NCI-H1930 (cell line): ENCODE results near the gene POLR3H.
"Not testable (repeated sequence)": the region's sequence is repeated elsewhere in the genome, so short reads cannot be mapped to it uniquely, and the experiment has no call there.

ENCODE experiments used
- DNase-seq, 2 experiments: peaks; one replicate each; lab custom pipeline; 2025; lab: John Stamatoyannopoulos, UW

The POLR3H gene

DNA sequence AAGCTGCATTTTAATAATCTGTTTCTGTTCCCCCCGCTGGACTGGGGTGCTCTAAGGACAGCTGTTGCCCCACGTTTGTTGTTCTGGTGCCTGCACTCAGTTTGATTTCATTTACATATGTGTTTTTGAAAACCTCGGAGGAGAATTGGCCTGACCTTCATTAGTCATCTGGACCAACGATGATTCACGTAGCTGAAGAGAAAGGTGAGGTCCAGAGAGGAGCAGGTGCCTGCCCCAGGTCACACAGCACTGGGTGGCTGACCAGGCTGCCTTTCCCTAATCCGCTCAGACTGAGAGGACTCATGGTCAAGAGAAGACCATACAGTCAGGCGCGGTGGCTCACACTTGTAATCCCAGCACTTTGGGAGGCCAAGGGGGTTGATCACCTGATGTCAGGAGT lies 20.3 kb upstream of the POLR3H start:
- DNase-seq: no peak

DNA sequence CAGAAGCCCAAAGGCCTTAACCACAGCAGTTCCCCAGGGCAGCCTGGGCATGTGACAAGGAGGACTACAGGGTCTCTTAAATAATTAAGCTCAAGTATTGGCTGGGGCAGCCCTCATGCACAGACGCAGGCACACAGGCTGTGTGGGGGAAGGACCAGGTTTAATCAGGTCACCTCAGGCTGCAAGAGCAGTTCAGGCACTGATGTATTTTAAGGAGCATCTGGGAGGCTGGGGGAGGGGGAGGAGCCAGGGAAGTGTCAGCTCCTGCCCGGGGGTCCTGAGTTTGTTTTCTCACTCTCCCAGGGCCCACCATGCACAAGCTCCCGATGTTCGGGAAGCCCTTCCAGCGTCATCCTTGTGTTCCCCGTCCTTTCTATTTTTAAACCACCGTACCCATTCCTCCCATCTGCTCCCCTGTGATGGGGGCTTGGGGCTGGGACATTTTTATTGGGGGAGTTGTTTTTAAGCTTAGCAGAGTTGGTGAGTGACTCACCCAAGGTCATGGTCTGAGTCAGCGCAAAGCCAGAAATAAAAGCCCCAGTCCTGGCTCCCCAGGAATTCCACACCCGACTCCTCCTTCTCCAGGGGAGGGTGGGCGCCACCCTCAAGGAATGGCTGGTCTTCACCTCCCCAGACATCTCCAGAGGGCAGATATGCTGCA lies 18.9 kb upstream of the POLR3H start:
- no peak for DNase-seq

DNA sequence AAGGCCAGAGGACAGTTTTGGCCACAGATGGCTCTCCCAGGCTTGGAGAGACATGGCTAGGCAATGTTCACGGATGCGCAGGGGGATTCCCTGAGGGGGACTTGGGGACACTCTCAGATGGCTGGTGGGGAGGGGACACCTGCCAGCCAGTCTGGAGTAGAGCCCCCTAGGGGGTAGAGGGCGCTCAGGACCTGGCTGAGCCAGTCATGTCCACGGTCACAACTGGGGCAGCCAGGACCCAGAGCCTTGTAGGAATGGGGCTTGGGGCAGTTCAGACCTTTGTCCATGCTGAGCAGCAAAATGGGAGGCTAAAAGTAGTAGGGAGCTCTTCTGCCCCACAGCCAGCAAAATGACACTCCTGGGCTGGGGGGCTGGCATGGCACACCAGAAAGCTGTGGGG lies 18.2 kb upstream of the POLR3H start:
- no peak for DNase-seq

DNA sequence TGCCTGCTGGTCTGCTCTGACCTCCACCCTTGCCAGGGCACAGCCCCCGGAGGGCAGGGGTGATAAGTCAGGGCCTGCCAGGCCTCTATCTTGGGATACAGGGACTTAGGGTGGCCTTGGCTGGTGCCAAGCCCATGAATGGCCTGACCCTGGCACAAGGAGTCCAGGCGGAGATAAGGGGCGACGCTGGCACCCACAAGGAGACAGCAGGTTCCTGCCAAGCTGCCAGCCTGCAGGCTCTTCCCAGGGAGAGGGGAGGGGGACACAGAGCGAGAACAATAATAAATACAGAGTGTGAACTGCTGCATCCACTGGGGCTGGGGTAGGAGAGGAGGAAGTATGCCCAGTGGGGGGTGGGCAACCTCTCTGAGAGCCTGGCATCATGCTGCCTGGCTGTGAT lies 17.5 kb upstream of the POLR3H start:
- DNase-seq: no peak

DNA sequence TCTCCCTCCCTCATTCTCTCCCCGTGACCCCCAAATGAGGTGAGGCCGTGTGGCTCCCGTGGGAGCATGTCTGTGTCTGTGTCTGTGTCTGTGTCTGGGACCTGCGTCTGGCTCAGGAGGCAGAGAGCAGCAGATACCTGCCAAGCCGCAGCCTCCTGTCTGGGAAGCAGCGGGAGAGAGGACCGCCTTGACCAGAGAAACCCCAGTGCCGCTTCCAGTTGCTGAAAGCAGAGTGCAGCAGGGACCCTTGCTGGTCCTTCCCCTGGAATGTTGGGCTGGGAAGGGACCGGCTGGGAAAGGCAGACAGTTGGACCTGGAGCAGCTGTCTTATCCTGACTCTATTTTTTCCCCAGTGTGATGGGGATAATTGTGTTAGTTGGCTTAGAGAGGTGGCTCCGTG lies 17.1 kb upstream of the POLR3H start:
- DNase-seq: no peak

DNA sequence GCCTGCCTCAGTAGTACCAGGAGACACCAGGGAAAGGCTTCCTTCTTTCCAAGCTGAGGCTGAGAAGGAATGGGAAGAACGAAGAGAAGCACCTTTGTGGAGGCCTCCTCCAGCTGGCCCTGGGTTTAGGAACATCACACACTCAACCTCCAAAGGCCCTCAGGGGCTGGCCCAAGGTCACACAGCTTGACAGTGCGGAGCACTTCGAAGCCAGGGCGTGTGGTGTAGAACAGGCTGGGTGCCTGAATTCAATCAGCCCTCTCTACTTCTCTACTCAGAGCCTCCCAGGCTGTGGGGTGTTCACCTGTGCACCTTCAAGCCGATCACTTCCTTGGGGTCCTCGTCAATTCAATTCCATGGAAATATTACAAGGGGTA lies 15.8 kb upstream of the POLR3H start:
- DNase-seq: no peak

DNA sequence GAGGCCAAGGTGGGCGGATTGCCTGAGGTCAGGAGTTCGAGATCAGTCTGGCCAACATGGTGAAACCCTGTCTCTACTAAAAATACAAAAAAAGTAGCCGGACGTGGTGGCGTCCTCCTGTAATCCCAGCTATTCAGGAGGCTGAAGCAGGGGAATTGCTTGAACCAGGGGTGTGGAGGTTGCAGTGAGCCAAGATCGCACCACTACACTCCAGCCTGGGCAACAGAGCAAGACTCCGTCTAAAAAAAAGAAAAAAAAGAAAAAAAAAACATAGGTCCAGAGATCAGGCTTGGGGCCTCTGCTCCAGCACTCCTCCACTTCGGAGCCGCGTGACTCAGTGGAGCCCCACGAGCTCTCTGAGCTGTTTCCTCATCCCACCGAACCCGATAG lies 14.0 kb upstream of the POLR3H start:
- DNase-seq: not testable (repeated sequence)

DNA sequence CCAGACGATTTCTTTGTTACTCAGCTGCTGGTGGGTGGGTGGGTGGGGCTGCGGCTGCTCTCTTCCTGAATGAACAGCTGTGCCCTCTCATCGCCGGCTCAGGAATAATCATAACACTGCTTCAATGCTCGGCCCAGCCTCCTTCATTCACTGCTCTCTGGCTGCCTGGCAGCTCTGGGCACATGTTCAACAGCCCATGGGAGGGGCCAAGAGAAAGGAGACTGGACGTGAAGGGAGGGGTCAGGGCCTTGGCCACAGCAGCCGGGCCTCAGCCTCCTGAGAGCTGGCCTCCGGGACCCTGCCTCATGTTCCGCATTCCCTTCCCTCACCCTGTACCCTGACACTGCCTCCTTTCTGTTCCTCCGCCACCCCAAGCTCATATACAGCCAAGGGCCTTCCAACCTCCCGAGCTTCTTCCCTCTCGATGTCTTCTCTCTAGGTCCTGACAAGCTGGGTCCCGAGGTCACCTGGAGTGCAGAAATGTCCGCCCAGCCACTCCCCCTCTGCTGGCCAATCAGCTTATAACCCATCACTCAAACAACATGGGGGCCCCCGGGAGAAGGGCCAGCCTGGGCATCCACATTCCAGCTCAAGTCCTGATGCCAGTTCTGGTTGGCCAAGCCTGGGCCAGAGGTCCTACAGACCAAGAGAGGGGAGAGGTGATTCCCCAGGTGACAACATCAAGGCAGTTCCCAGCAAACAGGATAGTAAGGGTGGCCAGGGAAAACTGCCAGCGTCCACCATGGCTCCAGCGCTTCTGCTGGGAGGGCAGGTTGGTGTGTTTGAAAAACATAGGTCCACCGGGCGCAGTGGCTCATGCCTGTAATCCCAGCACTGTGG lies 13.4 kb upstream of the POLR3H start:
- no peak for DNase-seq

DNA sequence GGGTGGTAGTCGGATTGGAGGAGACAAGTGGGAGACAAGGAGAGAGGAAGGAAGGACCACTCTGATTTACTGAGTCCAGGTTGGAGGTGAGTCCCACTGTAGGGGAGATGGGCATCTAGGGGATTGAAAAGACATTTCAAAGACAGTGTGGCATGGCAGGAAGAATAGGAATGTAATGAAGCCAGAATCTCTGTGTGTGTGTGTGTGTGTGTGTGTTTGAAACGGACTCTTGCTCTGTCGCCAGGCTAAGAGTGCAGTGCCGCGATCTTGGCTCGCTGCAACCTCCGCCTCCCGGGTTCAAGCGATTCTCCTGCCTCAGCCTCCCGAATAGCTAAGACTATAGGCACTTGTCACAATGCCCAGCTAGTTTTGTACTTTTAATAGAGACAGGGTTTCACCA lies 12.3 kb upstream of the POLR3H start:
- no peak for DNase-seq

DNA sequence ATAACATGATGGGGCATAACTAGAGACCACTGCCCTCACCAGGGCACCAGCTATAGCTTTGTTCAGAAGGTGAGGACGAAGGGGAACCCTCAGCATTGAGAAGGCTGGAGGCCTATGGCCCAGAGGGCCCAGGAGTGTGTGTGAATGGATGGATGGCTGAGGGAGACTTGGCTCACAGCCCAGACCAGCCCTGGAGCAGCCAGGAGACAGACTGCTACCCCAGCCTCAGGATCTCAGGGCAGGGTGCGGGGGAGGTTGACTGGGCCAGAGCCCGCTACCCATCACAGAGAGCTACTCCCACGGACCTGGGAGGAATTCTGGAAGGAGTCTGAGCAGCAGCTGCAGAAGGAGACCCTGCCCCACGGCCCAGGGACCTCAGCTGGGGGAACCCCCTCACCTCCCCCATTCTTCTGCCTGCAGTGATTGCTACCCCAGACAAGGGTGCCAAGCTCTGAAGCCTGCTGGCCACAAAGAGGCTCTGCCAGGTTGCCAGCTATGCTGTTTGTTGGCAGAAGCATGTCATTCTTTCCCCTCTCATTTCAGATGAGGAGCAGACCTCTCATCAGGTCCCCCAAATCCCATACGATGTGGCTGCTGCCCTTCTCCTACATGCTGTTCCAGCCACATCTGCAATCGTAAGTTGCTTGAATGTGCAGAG lies 11.2 kb upstream of the POLR3H start:
- DNase-seq: no peak

DNA sequence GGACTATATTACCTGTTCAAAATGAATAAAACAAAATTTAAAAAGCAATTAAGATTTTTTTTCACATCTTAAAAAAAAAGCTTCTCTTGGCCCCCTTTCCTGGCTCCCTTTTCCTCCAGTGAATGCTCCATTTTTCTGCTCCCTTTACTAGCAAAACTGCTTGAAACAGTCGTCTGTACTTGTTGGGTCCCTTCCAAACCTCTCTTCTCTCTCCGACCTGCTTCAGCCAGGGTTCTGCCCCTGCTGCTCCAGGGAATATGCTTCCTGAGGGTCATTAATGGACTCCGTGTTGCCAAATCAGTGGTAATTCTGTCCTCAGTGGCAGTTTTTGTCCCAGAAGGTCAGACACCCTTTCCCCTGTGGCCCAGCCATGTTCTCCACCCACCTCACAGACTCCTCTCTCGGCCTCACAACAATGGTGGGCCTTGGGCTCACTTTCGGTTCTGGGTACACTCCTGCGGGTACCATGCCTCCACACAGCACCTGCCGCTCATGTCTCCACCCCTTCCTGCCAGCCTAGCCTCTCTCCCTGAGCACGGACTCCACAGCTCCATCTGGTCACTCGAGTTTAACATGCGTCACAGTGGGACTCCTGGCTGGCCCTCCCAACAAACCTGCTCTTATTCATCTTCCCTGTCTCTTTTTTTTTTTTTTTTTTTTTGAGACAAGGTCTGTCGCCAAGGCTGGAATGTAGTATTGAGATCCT lies 7.8 kb upstream of the POLR3H start:
- DNase-seq: no peak

DNA sequence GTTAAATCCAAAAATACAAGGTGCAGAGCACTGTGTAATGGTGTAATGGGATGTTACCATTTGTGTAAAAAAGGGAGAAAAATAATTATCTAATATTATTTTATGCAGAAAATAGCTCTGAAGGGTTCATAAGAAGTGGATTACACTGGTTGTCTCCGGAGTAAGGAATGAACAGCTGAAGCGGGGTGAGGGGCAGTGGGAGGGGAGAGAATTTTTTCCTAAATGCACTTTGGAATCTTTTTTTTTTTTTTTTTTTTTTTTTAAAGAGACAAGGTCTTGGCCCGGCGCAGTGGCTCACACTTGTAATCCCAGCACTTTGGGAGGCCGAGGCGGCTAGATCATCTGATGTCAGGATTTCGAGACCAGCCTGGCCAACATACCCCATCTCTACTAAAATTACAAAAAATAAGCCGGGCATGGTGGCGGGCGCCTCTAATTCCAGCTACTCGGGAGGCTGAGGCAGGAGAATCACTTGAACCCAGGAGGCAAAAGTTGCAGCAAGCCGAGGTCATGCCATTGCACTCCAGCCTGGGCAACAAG lies 6.8 kb upstream of the POLR3H start:
- DNase-seq: no peak

DNA sequence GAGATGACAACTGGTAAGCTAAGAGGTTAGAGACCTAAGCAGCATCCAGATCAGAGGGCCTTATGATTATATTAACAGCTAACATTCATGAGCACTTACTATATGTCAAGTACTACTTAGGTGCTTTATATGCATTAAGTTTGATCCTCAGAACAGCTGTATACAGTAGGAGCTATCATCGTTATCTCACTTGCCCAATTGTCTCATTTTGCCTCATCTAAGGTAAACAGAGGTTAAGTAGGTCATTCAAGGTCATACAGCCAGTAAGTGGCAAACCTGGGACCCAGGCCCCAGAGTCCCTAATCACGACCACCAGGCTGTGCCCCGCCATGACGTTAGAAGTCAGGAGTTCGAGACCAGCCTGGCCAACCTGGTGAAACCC lies 4.6 kb upstream of the POLR3H start:
- DNase-seq: no peak

DNA sequence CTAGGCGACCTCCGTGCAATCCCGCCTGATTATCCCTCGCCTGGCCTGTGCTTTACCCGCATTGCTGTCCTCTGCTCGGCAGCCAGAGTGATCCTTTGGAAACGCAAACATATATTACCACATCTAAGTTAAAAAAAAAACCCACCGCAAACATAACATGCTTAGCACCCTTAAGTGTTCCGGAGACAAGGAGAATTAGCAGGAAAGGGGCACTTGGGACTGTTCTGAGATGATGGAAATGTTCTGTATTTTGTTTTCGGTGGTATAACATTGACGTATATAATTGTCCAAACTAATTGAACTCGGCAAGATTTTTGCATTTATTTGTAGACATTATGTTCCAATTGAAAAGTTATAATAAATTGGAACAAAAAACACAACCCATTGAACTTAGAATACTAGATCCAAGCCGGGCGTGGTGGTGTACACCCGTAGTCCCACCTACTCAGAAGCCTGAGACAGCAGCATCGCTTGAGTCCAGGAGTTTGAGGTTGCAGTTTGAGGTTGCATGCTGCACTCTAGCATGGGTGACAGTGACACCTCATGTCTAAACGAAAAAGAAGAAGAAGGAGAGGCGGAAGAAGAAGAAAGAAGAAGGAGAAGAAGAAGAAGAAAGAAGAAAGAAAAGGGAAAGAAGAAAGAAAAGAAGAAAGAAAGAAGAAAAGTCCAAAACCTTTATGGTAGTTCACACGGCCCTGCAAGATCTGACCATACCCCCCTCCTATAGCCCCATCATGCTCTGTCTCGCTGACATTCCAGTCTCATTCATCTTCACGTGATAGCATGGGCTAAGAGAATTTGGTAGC lies 604 bp upstream of the POLR3H start:
- no peak for DNase-seq

DNA sequence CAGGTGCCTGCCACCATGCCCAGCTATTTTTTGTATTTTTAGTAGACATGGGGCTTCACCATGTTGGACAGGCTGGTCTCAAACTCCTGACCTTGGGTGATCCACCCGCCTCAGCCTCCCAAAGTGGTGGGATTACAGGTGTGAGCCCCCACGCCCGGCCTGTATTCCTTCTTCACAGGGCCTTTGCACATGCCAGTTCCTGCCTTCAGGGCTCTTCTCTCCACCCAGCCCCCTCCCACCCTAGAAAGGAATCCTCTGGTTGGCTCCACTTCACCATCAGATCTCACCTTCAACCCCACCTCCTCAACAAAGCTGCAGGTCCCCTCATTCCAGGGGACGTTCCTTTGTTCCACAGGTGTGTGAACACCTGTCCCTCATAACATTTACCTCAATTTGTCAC lies 2.0 kb downstream of the POLR3H start:
- no peak for DNase-seq

DNA sequence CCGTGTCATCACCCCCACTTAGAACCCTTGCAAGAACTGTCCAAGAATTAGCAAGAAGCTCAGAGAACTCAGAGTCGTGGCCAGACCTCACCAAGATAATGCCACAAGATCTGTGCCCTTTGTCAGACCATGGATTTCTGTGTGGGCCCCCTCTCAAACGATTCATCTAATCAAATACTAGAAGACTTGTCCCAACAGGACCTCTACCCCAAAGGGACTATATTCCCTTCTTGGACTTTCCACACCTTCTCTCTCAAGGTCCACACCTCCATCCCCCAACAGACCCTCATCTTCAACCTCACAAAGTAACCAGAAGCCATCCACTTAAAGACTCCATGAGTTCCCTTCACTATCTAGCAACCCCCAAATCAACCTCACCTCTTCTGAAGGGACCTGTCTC lies 2.8 kb downstream of the POLR3H start:
- DNase-seq: no peak

DNA sequence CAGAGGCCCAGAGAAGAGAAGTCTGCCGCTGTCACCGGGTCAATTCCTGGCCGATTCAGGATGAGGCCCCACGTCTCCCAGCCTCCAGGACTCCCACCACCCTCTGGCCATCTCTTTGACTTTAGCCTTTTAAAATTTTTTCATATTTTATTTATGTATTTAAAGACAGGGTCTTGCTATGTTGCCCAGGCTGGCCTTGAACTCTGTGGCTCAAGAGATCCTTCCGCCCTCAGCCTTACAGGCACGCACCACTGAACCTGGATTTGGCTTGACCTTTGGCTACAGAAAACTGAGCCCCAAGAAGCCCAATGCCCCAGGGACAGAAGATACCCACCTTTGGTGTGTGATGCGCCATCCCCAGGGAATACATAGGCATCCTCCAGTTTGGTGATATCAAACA lies 3.9 kb downstream of the POLR3H start:
- DNase-seq: no peak

DNA sequence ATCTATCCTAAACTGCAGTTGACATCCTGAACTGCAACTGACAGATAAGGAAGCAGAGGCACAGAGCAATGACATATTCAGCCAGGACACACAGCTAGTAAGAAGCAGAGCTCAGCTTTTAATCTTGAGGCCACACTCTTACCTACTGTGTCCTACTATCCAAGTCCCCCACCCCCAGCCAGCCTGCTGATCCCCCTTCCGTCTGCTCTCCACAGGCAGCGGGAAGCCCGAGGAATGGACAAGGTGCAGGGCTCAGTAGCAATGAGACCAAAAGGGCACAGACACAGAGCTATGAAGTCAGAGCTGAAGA lies 4.3 kb downstream of the POLR3H start:
- no peak for DNase-seq

DNA sequence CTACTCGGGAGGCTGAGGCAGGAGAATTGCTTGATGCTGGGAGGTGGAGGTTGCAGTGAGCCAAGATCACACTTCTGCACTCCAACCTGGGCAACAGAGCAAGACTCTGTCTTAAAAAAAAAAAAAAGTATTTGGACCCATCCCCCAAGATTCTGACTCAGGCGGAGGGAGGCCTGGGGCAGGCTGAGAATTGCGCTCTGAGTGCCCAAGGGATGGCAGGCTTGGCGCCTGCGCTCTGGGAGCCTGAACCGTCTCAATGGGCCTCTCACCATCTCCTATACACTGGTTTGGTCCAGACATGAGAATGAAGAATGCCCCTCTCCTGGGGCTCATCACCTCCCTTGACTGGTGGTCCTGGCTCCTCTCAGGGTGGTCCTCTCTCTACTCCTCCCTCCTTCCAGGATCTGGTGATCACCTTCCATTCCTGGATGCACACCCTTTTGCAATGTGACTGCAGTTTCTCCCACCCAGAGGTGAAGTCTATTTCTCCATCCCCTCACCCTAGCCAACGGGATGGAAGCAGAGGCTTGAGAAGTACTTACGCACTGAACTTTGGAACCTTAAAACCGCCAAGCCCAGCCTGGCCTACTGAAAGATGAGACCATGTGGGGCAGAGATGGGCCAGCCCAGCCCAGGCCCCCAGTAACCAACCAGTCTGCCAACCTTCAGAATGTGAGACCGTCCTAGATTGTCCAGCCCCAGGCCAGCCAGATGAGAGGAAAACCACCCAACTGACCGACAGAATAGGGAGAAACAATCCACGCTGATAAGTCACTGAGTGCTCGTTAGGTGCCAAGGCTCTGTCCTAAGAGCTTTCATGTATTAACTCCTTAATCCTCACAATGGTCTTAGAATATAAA lies 4.9 kb downstream of the POLR3H start:
- no peak for DNase-seq

DNA sequence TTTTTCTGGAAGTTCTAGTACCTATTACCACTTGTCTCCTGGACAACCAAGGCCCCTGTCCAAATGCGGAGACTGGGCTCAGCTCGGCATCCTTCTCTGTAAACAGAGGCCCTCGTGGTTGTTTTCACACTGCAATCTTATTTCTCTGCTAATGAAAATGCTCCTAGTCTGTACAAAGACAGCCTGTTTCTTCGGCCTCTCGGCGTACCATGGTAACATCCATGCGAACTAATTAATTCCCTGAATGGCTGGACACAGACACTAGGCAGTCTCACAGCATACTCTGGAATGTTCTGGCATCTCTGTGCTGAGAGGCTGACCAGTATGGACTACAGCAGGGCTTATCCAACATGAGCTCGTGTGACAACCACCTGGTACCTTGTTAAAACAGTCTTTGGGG lies 5.7 kb downstream of the POLR3H start:
- DNase-seq: no peak

DNA sequence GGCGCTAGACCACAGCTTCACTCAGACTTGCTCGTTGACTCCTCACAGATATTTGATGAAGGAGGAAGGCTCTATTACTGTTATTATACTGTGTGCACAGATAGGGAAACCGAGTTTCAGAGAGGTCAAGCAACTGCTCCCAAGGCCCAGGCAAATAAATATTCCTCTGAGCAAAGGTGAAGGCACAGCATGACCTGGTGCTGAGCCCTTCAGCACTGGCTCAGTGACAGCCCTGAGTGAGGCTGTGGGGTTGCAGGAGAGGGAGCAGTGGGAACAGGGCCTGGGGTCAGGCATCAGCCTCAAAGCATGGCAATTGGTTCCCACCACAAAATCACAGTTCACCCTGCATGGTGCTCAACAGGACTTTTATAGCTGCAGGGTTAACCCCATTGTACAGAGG lies 7.1 kb downstream of the POLR3H start:
- DNase-seq: no peak
